Activated CD8-positive, alpha-beta memory T cell treated with anti-CD3 and anti-CD28 coated beads, Interleukin-2, amount 50 U/mL, for 48 hours (primary cell): ENCODE data around the gene RAB34.
A peak's percentile ranks its signal among the peaks of the same experiment; 100 is the strongest.
"Not testable (repeated sequence)": the region's sequence is repeated elsewhere in the genome, so short reads cannot be mapped to it uniquely, and the experiment has no call there.

ENCODE experiments used
- DNase-seq: peaks from one replicate; pipeline ENCODE4 v3.0.0-alpha.2; 2020

Gene RAB34

GRCh38 chr17:28745786-28746411 lies 28.2 kb upstream of the RAB34 start:
- no peak for DNase-seq

GRCh38 chr17:28744972-28745785 lies 27.5 kb upstream of the RAB34 start:
- DNase-seq: no peak

DNA sequence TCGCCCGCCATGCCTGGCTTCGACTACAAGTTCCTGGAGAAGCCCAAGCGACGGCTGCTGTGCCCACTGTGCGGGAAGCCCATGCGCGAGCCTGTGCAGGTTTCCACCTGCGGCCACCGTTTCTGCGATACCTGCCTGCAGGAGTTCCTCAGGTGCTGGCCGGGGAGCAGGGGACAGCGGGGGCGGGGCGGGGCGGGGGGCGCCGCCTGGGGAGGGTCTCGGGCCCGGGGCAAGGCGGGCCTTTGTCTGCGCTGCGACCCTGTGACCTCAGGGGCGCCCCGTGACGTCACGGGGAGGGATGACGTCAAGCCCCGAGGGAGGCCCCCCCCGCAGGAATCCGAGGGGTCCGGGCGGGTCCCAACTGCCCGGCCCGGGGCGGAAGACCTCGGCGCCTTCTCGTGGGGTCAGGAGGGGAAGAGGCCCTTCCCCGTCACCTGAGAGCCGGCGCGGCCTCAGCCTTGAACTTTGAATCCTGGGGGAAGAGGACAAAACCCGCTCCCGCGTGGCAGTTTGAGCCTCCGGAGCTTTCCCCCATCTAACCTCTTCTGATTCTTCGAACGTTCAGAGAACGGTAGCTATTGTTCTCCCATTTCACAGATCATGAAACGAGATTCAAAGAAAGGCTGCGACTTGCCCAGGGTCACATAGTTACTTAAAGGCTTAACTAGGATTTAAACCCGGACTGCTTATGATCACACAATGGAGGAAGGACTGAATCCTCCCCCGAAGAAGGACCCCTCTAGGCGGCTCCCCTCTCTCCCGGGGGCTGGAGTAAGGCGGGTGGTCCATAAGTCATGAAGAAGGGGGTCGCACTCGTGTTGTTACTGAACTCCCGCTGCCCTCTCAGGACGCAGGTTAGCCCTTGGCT lies 26.7 kb upstream of the RAB34 start:
- peak; percentile 90 for DNase-seq

GRCh38 chr17:28743243-28744103 lies 25.8 kb upstream of the RAB34 start, which contains the start of gene TRAF4:
TSS of gene TRAF4 (plus strand) at chr17:28744011. CDS start at chr17:28744113, 102 bp downstream.
- DNase-seq: peak; percentile 89

DNA sequence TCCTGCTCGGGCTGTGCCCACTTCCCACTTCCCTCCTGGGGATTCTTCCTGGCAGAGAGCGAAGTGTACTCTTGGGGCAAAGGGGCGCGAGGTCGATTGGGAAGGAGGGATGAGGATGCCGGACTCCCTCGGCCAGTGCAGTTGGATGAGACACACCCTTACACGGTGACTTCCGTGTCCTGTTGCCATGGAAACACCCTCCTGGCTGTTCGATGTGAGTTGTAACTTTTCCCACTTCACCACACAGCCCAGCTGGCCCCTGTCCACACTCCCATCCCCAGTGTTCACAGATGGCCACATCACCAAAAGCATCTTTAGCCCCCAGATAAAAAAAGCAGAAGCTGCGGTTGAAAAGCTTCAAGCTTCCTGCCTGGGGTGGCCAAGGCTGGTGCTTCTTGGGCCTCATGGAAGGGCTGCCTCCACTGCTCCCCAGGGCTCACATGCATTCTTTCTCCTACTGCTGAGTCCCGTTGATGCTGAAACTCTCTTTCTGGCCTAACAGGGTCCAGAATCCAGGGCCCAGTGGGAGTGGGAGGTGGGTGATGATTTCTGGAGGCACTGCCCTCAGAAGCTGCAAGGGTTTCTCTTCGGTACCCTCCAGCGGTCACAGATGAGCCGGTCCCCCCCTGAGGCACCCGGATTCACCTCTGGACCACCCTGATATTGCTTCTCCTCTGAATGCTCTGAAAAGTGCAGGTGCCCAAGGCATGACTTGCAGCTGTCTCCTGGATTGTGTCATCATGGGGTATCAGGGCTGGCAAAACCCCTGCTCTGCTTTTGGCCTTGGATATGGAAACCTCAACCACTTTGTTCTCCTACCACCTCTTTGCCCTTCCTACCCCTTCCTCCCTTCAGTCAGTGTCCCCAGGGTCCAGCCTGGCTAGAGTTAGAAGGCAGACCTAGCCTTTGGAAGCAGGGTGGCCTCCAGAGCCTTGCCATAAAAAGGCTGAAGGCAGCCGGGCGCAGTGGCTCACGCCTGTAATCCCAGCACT lies 24.0 kb upstream of the RAB34 start:
- DNase-seq: no peak

- no peak for DNase-seq
Measured at GRCh38 chr17:28740406-28741357, 23.0 kb upstream of the RAB34 start.

- DNase-seq: no peak
Measured at GRCh38 chr17:28738680-28739384, 21.2 kb upstream of the RAB34 start.

DNA sequence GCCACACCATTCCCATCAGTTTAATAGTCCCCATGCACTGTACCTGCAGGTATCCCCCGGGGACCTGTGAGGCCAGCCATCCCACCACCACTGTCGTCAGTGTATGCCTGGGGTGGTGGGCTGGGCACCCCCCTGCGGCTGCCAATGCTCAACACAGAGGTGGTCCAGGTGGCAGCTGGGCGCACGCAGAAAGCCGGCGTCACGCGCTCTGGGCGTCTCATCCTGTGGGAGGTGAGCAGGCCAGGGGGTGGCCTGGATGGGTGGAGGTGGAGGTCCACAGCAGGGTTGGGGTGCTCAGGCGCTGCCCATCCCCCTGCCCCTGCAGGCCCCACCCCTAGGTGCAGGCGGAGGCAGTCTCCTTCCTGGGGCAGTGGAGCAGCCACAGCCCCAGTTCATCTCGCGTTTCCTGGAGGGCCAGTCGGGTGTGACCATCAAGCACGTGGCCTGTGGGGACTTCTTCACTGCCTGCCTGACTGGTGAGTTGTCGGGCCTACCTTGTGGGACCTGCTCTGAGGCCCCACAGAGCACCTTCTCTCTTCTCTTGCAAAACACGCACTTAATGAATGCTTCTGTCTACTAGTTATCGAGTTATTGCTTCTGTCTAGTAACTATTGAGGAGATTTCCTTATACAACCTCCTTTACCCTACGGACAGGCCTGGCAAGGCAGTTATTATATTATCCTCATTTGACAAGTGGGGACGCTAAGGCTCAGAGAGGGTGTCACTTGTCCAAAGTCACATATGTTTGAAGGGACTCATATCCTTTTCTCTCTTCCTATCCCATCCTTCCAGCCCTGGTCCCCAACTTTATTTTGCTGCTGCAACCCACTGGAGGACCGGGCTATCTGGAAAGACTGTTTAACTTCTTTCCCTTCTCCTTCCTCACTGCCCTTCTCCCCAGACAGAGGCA lies 20.4 kb upstream of the RAB34 start:
- DNase-seq: no peak

DNA sequence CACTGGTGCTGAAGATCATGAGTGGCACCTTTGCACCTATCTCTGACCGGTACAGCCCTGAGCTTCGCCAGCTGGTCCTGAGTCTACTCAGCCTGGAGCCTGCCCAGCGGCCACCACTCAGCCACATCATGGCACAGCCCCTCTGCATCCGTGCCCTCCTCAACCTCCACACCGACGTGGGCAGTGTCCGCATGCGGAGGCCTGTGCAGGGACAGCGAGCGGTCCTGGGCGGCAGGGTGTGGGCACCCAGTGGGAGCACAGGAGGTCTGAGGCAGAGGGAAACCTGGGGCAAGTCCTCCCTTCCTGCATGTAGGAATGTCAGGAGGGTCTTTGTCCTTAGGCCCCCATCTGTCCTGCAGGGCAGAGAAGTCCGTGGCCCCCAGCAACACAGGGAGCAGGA lies 19.6 kb upstream of the RAB34 start:
- DNase-seq: no peak

DNA sequence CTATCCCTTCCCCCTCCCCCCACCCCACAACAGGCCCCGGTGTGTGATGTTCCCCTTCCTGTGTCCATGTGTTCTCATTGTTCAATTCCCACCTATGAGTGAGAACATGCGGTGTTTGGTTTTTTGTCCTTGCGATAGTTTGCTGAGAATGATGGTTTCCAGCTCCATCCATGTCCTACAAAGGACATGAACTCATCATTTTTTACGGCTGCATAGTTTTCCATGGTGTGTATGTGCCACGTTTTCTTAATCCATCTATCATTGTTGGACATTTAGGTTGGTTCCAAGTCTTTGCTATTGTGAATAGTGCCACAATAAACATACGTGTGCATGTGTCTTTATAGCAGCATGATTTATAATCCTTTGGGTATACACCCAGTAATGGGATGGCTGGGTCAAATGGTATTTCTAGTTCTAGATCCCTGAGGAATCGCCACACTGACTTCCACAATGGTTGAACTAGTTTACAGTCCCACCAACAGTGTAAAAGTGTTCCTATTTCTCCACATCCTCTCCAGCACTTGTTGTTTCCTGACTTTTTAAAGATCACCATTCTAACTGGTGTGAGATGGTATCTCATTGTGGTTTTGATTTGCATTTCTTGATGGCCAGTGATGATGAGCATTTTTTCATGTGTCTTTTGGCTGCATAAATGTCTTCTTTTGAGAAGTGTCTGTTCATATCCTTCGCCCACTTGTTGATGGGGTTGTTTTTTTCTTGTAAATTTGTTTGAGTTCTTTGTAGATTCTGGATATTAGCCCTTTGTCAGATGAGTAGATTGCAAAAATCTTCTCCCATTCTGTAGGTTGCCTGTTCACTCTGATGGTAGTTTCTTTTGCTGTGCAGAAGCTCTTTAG lies 18.5 kb upstream of the RAB34 start:
- DNase-seq: not testable (repeated sequence)

DNA sequence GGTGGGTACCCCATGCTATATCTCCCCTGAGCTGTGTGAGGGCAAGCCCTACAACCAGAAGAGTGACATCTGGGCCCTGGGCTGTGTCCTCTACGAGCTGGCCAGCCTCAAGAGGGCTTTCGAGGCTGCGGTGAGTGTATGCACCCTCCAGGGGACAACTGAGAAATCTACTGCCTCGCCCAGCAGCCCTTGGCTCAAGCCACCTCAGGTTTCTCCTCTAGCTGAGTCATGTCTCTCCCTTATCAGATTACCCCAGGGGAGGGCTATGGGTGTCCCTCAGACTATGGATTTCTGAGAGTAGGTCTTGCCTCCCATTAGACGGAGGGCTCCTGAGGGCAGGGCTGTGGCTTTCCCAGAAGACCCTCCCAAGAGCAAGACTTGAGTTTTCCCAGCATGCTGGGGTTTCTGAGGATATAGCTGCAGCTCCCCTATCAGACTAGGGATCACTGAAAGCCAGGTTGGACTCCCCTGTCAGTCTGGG lies 17.6 kb upstream of the RAB34 start:
- DNase-seq: no peak

DNA sequence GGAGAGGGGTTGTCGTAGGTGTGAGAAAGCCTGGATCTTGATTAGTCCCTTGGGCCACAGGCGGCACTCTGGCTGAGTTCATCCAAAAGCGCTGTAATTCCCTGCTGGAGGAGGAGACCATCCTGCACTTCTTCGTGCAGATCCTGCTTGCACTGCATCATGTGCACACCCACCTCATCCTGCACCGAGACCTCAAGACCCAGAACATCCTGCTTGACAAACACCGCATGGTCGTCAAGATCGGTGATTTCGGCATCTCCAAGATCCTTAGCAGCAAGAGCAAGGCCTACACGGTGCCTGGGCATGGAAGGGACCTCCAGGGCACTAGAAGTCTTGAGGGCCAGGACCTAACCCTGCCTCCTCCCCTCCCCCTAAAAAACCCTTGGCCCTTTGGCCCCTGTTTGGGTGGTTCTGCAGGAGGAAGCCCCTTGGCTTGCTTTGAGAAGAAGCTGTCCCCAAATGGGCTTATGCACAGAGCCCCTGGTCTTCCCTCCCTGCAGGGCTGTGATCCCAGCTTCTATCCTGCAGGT lies 17.1 kb upstream of the RAB34 start:
- DNase-seq: no peak

DNA sequence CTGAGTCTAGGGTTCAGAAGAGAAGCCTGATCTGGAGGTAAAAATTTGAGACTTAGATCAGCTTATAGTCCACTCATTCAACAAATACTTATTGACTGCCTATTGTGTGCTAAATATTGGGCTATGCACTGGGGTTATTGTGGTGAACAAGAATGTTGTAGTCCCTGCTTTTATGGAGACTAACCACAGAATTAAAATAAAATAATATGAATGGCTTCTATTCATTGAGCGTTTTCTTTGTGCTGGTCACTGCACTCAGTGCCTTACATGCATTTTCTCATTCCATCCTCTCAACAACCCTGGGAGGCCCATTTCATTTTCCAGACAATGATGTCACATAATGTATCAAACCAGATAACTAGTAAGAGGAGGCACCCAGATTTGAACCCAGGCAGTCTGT lies 15.7 kb upstream of the RAB34 start:
- DNase-seq: no peak

- DNase-seq: no peak
Measured at GRCh38 chr17:28729950-28730330, 12.3 kb upstream of the RAB34 start.

DNA sequence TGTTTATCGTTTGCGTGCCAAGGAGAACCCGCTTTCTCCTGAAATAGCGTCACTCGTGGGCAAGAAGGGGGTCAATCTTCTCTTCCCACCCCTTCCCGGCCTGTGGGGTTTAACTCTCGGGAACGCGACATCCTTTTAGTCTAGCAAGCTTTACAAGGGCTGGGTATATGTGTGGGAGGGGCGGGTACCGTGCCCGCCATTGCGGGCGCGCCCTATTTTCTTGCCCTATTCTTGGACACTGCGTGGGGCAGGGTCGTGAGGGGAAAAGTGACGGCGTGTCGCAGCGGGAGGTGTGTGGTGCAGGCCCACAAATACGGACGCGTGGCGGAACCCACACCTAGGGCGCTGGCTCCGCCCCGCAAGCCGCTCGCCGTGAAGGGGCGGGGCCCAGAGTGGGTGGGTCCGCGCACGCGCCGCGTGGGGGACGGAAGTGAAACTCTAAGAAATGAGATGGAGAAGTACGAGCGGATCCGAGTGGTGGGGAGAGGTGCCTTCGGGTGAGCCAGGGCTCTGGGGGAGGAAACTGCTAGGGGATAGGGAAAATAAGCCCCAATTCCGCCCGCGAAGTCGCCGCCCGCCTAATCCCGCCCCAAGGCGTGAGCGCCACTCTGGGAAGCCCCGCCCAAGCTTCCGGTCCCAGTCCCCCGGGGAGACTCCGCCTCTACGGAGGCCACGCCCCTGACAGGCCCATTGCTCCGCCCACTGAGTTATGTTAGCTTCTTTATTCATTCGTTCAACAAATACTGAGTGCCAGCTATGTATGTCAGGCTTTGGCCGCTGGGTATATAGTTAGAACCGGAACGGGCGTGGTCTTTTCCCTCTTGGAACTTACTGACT lies 10.9 kb upstream of the RAB34 start, which contains the start of gene NEK8:
NEK8 (plus strand) TSS at position 425 of the 837 bp plus-strand sequence; CDS start at position 451, 26 bp downstream.
- peak; percentile 98 for DNase-seq
